ENCODE results near the gene CLEC4M.

DNA sequence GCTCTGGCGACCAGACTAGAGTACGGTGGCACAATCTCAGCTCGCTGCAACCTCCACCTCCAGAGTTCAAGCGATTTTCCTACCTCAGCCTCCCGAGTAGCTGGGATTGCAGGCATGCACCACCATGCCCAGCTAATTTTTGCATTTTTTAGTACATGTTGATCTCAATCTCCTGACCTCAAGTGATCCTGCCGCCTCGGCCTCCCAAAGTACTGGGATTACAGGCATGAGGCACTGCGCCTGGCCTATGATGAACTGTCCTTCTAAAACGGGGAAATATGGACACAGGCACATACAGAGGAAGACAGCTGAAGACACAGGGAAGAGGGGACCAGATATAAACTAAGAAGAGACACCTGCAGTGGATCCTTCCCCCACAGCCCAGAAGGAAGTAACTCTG lies 12.7 kb downstream of the CLEC4M start:
- TF ChIP-seq CTCF (IDR thresholded peaks at IDR 0.05) (no peak), POLR2A (IDR thresholded peaks at IDR 0.05) (no peak)

All from breast epithelium (tissue), 3 donors.